ENCODE measurements around the gene PRM1. TPM values are rescaled to one million over a fixed set of nuclear protein-coding genes. Genes with fewer than 3 reads are reported as not detected.
A peak's percentile ranks its signal among the peaks of the same experiment; 100 is the strongest.

The PRM1 gene
- total RNA-seq, 3 donors from 2014 or later (not counting 1 experiment from before 2014, with no cell fraction given): not detected

- no peaks in the 10 kb centered on the region for H3K36me3 ChIP-seq (ENCODE audit: control insufficient read depth, insufficient read depth, low read length)
- DNase-seq (no peak), ATAC-seq (no peak)
- Mint-ChIP-seq H3K4me3 (no peak overlapping the region), H3K4me1 (peaks cover 11 to 21% of the 10 kb centered on the region in 2 donors), H3K27me3 (ENCODE audit: low read depth in 2 of 2) (peaks cover 5% of the 10 kb centered on the region in 2 donors), H3K27ac (no peak overlapping the region), H3K36me3 (no peaks in the 10 kb centered on the region), H3K9me3 (no peaks in the 10 kb centered on the region)
- no peak overlapping the region for H3K27ac ChIP-seq (ENCODE audit: low read length)
- intact Hi-C loops (cut with micrococcal nuclease): no loop called here
- 99% methylated on average over 7 of the region's 9 CpGs for WGBS (ENCODE audit: insufficient coverage)
- H3K27me3 ChIP-seq (ENCODE audit: control insufficient read depth, insufficient read depth, low read length): no peaks in the 10 kb centered on the region
- TF ChIP-seq, protein P1, sequence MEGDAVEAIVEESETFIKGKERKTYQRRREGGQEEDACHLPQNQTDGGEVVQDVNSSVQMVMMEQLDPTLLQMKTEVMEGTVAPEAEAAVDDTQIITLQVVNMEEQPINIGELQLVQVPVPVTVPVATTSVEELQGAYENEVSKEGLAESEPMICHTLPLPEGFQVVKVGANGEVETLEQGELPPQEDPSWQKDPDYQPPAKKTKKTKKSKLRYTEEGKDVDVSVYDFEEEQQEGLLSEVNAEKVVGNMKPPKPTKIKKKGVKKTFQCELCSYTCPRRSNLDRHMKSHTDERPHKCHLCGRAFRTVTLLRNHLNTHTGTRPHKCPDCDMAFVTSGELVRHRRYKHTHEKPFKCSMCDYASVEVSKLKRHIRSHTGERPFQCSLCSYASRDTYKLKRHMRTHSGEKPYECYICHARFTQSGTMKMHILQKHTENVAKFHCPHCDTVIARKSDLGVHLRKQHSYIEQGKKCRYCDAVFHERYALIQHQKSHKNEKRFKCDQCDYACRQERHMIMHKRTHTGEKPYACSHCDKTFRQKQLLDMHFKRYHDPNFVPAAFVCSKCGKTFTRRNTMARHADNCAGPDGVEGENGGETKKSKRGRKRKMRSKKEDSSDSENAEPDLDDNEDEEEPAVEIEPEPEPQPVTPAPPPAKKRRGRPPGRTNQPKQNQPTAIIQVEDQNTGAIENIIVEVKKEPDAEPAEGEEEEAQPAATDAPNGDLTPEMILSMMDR (IDR thresholded peaks at IDR 0.05): no peak
- H3K4me1 ChIP-seq (ENCODE audit: control insufficient read depth, insufficient read depth, low read length): peaks cover 43% of the 10 kb centered on the region
- H3K4me3 ChIP-seq (ENCODE audit: low read length): no peak overlapping the region
- H3K9me3 ChIP-seq (ENCODE audit: control insufficient read depth, insufficient read depth, low read length): no peaks in the 10 kb centered on the region
These were observed 32.6 kb upstream of the PRM1 start for GRCh38 chr16:11313493-11314308.

- intact Hi-C loops (cut with micrococcal nuclease): no loop called here
- H3K9me3 Mint-ChIP-seq: no peaks in the 10 kb centered on the region
- H3K4me3 Mint-ChIP-seq: no peak overlapping the region
- DNase-seq: peak in 1 of 2 donors; percentile 53
- peaks cover 11 to 21% of the 10 kb centered on the region in 2 donors for H3K4me1 Mint-ChIP-seq
- H3K4me1 ChIP-seq (ENCODE audit: control insufficient read depth, insufficient read depth, low read length): peaks cover 51% of the 10 kb centered on the region
- H3K27ac Mint-ChIP-seq: no peak overlapping the region
- H3K27me3 ChIP-seq (ENCODE audit: control insufficient read depth, insufficient read depth, low read length): no peaks in the 10 kb centered on the region
- WGBS (ENCODE audit: insufficient coverage): 70% methylated on average over 7 of the region's 8 CpGs
- H3K27me3 Mint-ChIP-seq (ENCODE audit: low read depth in 2 of 2): peaks cover 0 to 8% of the 10 kb centered on the region in 2 donors
- TF ChIP-seq, protein P1 (IDR thresholded peaks at IDR 0.05): no peak
- no peak overlapping the region for H3K4me3 ChIP-seq (ENCODE audit: low read length)
- H3K36me3 ChIP-seq (ENCODE audit: control insufficient read depth, insufficient read depth, low read length): no peaks in the 10 kb centered on the region
- no peaks in the 10 kb centered on the region for H3K36me3 Mint-ChIP-seq
- peak; percentile 47 to 61 (median 49) for ATAC-seq
- no peaks in the 10 kb centered on the region for H3K9me3 ChIP-seq (ENCODE audit: control insufficient read depth, insufficient read depth, low read length)
- no peak overlapping the region for H3K27ac ChIP-seq (ENCODE audit: low read length)
These were observed 31.8 kb upstream of the PRM1 start for GRCh38 chr16:11312718-11313492.

DNA sequence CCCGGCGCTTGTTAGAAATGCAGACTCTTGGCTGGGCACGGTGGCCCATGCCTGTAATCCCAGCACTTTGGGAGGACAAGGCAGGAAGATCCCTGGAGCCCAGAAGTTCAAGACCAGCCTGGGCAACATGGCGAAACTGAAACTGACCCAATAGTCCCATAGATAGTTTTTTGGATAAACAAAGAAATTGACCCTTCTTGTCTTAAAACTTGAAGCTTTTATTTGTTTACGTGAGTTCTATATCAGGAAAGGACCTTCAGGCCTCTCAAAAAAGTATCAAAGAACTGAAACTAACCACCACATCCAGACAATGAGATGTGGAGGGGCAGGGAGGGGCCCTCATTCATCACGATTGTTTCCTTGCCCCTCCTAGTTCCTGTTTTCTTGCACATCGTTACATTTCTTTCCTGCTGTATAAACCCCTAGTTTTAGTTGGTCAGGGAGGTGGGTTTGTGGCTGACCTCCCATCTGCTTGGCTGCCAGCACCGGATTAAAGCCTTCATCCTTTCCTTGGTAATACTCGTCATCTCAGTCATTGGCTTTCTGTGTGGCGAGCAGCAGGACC is 29.9 kb upstream of the PRM1 start:
- no peak overlapping the region for H3K4me3 Mint-ChIP-seq
- Histone ChIP-seq H3K36me3 (ENCODE audit: control insufficient read depth, insufficient read depth, low read length) (no peaks in the 10 kb centered on the region), H3K4me1 (ENCODE audit: control insufficient read depth, insufficient read depth, low read length) (peaks cover 56% of the 10 kb centered on the region), H3K4me3 (ENCODE audit: low read length) (no peak overlapping the region), H3K9me3 (ENCODE audit: control insufficient read depth, insufficient read depth, low read length) (no peaks in the 10 kb centered on the region), H3K27me3 (ENCODE audit: control insufficient read depth, insufficient read depth, low read length) (no peaks in the 10 kb centered on the region), H3K27ac (ENCODE audit: low read length) (peak overlapping the region; percentile 63)
- ATAC-seq: peak in 2 of 3 donors; percentile 45 to 46
- TF ChIP-seq, protein P1 (IDR thresholded peaks at IDR 0.05): no peak
- peak overlapping the region in 1 of 2 donors; percentile 18 for H3K27ac Mint-ChIP-seq
- peak in 1 of 2 donors; percentile 62 for DNase-seq
- H3K4me1 Mint-ChIP-seq: peaks cover 11 to 21% of the 10 kb centered on the region in 2 donors
- WGBS (ENCODE audit: insufficient coverage): 63% methylated on average over 6 of the region's 10 CpGs
- H3K9me3 Mint-ChIP-seq: no peaks in the 10 kb centered on the region
- no peaks in the 10 kb centered on the region for H3K36me3 Mint-ChIP-seq
- intact Hi-C loops (cut with micrococcal nuclease): no loop called here
- peaks cover 0 to 9% of the 10 kb centered on the region in 2 donors for H3K27me3 Mint-ChIP-seq (ENCODE audit: low read depth in 2 of 2)
